Breast epithelium (tissue), 3 donors: ENCODE data around the gene BIK.

Source experiments
- CTCF ChIP-seq, 3 donors: fragments of 450-650 bp; IDR thresholded peaks; one replicate each; pipeline ENCODE4 v1.5.1; 2016 to 2017; ENCODE audit warnings: antibody characterized with exemption in 3 of 3, mild to moderate bottlenecking in 3 of 3, moderate library complexity in 3 of 3
- POLR2A ChIP-seq: fragments of 450-650 bp; IDR thresholded peaks from one replicate; pipeline ENCODE4 v1.6.1; 2016; ENCODE audit warnings: antibody characterized with exemption, mild to moderate bottlenecking, moderate library complexity
- POLR2AphosphoS5 ChIP-seq, 3 donors: sonication (generic); formaldehyde crosslinking; IDR thresholded peaks; one replicate each; pipeline ENCODE4 v1.6.1; 2017; ENCODE audit warnings: antibody characterized with exemption in 3 of 3

GRCh38 chr22:43080616-43081015 lies 29.9 kb upstream of the BIK start:
- TF ChIP-seq CTCF (IDR thresholded peaks at IDR 0.05) (no peak), POLR2AphosphoS5 (IDR thresholded peaks at IDR 0.05) (no peak), POLR2A (no peak)
